Testis (tissue), 2 donors: ENCODE results near the gene JAKMIP2.

Experiments
- CTCF ChIP-seq, 3 experiments: fragments of 450-650 bp in 2 of 3; fragments of 200-600 bp in 1 of 3; sonication (generic) in 1 of 3; IDR thresholded peaks; one replicate each; pipeline ENCODE4 v1.5.1; 2016 to 2019; ENCODE audit warnings: antibody characterized with exemption in 3 of 3, mild to moderate bottlenecking in 2 of 3, moderate library complexity in 1 of 3
- POLR2A ChIP-seq: fragments of 450-650 bp; IDR thresholded peaks from one replicate; pipeline ENCODE4 v1.6.1; 2017; ENCODE audit warnings: antibody characterized with exemption, mild to moderate bottlenecking, moderate library complexity

GRCh38 chr5:147619281-147619878 is 163.1 kb downstream of the JAKMIP2 start:
- TF ChIP-seq CTCF (IDR thresholded peaks at IDR 0.05) (no peak), POLR2A (no peak)
